ENCODE measurements around the gene CITED2.

- TF ChIP-seq TAF1 (IDR thresholded peaks at IDR 0.05; ENCODE audit: borderline replicate concordance, low read depth, low read length): no peak
- no peak for TF ChIP-seq USF2 (IDR thresholded peaks at IDR 0.05; ENCODE audit: borderline replicate concordance, low read depth, low read length)
- TF ChIP-seq CTCF (IDR thresholded peaks at IDR 0.05): no peak
- TF ChIP-seq POLR2AphosphoS5 (IDR thresholded peaks at IDR 0.05; ENCODE audit: low read depth, low read length): no peak
- no peak for TF ChIP-seq IRF3 (IDR thresholded peaks at IDR 0.05; ENCODE audit: low read depth, low read length)
- no peak for TF ChIP-seq TEAD4 (IDR thresholded peaks at IDR 0.05; ENCODE audit: borderline replicate concordance, insufficient read depth)
- no peak; the same call in 1 of the 2 replicates for TF ChIP-seq JUND (IDR thresholded peaks at IDR 0.05)
- TF ChIP-seq RFX5 (IDR thresholded peaks at IDR 0.05; ENCODE audit: low read length): no peak
- TF ChIP-seq REST (IDR thresholded peaks at IDR 0.05; ENCODE audit: low read depth, low read length): no peak
Measured at GRCh38 chr6:139402876-139403386, 28.5 kb upstream of the CITED2 start.
